Medulla oblongata (tissue), 1 donor: ENCODE data around the gene LAMA4.
A peak's percentile ranks its signal among the peaks of the same experiment; 100 is the strongest.
"Not testable (repeated sequence)": the region's sequence is repeated elsewhere in the genome, so short reads cannot be mapped to it uniquely, and the experiment has no call there.

ENCODE experiments used
- DNase-seq: peaks from one replicate; pipeline ENCODE4 v3.0.0-alpha.2; 2015; ENCODE audit errors: extremely low spot score

The LAMA4 gene

DNA sequence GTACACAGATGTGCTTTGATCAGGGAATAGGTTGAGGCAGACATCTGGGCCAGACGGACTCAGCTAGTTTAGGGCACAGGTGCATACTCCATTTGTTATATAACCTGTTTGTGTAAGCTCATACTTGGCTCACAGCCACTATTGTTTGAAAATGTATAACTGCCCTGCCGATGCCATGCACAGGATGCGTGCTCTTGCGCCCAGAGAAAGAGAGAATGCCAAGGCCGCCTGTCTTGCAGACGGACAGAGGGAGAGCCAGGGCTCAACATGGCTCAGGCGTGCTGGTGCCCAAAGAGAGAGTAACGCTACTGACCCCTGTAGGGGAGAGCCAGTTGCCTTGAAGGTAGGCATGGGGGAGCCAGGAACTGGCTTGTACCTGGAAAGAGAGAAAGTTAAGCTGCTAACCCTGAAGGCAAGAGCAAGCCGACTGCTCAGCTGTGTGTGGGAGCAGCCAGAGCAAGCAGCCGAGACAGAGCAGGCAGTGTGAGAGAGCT is 109.2 kb downstream of the LAMA4 start:
- DNase-seq: no peak

DNA sequence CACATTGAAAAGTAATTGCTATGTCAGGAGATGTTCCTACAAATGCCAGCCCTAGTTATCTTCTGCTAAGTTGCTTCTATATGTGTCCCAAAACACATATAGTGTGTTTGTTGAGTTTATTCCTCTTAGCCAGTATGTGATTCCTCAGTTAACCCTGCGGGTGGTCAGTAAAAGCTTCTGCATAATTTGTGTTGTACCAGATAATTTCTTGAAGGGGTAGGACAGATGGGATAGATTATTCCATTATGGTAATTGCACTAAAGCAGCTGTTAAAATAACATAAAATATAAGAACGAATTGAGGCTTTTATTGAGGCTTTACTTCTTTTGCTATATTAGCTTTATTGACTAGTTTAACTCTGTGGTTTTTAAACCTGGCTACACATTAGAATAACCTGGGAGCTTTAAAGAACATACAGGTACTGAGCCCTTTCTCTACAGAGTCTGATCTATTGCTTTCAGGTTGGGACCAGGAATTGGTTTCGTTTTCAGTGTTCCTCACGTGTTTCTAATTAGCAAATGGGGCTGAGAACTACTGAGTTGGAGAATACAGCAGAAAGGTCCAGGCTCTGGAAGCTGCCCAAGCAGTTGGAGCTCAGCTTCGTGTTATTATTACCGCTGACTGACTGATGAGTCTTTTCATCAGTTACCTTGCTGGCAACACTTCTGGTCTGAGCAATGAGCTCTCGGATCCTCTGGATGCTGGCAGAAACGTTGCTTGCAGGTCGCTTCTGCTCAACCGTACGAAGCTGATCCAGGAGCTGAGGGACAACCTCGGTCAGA is 110.0 kb downstream of the LAMA4 start:
- DNase-seq: no peak

- no peak for DNase-seq
Observed at GRCh38 chr6:112141707-112142106, 112.7 kb downstream of the LAMA4 start.

DNA sequence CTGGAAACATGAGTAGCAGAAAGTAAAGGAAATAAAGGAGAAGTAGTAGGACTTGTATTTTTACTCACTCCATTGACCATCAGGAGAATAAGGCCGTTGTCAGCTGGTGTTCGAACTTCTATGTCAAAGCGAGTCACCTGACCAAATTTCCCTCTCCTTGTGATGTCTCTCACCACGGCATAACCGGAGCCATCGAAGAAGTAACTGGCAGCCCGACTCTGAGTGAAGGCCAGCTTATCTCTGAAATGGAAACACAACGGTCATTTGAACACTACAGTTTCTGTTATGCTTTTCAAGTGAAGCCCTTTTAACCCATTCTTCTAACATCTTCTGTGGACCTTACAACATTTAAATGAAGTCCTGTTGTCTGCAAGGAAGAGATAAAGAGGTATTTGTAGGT is 115.3 kb downstream of the LAMA4 start:
- DNase-seq: no peak

DNA sequence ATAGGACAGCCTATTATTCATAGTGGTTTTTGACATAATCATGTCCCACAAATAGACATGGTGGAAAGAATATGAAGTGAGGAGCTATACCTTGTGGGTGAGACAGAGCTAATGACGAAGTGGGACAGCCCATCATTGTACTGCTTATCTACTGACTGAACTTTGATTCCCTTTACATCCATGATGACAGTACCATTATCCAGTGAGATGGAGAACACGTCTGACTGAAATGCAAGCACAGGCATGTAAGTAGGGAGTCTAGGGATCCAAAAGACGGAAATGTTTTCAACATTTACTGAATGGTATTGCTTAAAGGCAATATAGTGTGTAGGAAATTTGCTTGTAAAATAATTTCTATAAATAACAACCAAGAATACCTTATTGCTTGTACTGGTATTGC is 123.5 kb downstream of the LAMA4 start:
- DNase-seq: no peak

DNA sequence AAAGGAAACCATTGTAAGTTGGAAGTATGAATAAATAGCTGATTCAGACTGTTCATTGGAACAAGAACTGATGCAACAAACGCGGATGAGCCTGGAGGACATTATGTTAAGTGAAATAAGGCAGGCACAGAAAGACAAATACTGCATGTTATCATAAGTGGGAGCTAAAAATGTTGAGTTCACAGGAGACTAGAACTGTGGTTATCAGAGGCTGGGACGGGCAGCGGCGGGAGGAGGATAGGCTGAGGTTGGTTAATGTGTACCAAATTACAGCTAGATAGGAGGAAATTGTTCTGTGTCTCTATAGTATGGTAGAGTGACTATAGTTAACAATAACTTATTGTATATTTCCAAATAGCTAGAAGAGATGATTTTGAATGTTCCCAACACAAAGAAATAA is 126.2 kb downstream of the LAMA4 start:
- DNase-seq: no peak

DNA sequence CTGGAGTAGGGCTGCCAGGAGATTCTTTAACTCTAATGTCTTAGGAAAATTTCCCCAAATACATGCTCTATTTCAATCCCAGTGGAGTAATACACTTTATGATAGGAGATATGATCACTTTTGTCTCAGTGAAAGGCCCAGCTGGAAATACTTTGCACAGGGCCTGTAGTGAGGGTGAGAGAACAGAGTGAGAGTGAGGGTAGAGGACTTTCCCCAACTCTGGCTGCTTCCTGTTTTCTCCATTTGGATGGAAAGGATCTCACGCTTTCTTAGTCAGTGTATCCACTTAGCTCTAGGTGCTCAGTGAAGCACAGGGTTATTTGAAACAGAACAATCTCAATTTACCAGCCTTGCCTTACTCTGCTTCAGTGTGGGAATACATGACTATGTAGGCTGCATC is 130.4 kb downstream of the LAMA4 start:
- no peak for DNase-seq

- DNase-seq: peak; percentile 9
Observed at GRCh38 chr6:112122756-112123155, 131.6 kb downstream of the LAMA4 start.

DNA sequence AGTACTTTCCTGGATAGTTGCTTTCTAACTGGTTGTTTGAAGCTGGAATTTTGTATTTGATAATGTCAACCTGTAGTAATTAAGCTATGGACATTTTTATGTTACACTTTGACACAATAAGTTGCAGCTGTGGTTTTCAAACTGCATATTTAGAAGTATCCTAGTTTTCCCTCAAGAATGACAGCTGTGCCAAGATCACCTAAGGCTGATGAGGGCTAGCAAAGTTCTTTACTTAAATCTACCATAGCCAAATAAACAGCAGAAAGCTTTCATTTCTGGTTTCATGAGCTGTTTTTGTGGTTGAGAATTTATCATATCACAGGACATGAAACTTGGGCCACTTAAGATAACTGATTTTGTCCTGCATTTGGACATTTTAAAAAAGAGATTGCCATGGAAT is 136.3 kb downstream of the LAMA4 start:
- no peak for DNase-seq

GRCh38 chr6:112117554-112117953 is 136.8 kb downstream of the LAMA4 start:
- no peak for DNase-seq

- no peak for DNase-seq
Observed at GRCh38 chr6:112116221-112116620, 138.1 kb downstream of the LAMA4 start.

GRCh38 chr6:112114577-112115223 is 139.7 kb downstream of the LAMA4 start:
- DNase-seq: no peak

DNA sequence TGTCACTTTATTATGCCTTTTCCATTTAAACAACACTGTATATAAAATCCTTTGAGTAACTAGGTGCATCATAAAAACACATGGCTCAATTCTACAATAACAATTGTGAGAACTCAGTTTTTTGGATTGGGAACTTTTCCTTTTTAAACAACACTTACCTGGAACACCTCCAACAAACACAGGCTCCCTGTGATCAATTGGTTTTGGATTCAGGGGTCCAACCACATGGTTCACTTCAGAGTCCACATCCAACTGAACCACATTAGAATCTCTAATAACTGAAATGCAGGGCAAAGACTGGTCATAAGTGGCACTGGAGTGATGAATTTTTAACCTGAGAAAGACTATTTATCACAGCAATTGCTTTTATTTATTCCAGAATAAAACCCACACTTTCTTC is 140.4 kb downstream of the LAMA4 start:
- peak; percentile 10 for DNase-seq

DNA sequence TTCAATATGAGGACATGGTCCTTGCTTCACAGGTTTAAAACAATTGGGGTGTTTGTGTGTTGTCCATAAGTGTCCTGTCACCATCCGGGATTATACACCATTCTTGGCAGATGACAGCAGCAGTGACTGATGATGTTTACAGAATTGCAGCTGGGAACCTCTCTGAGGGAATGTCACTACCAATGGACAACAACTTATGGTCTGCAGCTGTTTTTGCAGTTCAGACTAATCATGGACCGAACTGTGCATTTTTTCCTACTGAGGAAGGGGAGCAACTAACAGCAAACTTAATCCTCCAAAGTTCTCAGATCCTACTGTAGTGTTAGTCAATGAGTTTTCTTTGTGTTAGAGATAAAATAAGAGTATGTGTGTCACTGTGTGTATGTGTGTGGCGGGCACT is 140.9 kb downstream of the LAMA4 start:
- peak; percentile 53 for DNase-seq

- peak; percentile 31 for DNase-seq
Observed at GRCh38 chr6:112109262-112109661, 145.1 kb downstream of the LAMA4 start.

DNA sequence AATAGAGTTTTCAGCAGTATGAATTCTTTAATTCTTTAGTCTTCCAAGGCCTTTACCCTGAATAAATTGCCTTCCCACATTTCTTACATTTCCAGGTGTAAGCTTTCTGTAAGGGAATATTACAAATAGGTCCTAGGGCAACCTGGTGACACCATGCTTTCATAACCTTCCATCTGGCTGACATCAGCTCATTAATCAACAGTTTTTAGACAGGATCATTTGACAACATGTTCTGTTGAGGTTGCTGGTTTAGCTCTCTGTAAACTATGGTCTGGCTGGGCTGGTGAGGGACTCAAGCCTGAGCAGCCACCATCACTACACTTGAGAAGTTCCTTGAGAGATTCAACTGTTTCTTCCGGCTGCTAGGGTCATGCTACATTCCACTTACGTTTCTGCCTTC is 147.8 kb downstream of the LAMA4 start:
- no peak for DNase-seq

GRCh38 chr6:112106026-112106425 is 148.3 kb downstream of the LAMA4 start:
- DNase-seq: not testable (repeated sequence)

DNA sequence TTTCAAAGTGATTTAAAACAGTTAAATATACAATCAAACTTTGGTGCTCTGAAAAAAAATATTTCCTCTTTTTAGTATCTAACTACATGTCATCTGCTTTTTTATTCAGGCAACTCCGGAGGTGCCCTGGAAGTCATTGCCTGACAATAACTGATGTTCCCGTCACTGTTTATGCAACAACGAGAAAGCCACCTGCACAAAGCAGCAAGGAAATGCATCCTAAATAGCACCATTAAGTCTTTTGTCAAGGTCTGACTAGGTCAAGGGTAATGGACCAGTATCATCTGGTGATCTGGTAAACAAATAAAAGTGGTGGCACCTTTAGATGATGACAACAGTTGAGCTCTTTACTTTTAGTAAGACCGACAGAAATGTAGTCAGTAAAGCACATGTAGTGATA is 153.8 kb downstream of the LAMA4 start:
- DNase-seq: no peak

GRCh38 chr6:112096901-112097300 is 157.5 kb downstream of the LAMA4 start:
- DNase-seq: no peak

DNA sequence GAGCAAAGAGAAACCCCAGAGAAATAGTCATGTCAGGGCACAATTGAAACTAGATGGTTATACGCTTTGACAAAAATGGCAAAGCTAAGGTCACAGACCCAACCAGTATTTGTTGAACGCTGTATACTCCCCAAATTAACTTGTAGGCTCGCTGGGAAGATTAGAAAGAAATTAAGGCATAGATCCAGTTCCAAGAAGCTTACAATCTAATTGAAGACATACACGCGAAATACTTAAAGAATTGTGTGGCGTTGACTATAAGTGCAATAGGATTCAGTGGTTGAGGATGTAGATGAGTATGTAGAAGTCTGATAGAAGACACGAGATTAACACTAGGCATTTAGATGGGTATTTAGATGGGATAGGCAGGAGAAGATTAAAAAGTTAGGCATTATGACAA is 166.5 kb downstream of the LAMA4 start:
- DNase-seq: no peak

- peak; percentile 96 for DNase-seq
Observed at GRCh38 chr6:112087136-112087911, 167.0 kb downstream of the LAMA4 start, which contains the start of the genes FAM229B and TUBE1. FAM229B (plus strand) TSS chr6:112087591; CDS start chr6:112099284, 11,693 bp downstream. TUBE1 (minus strand) TSS chr6:112087482; CDS start chr6:112087434, 48 bp downstream.

- DNase-seq: peak; percentile 53
Observed at GRCh38 chr6:112086744-112087135, 167.6 kb downstream of the LAMA4 start.
